ENCODE measurements around the gene GCA. TPM values are rescaled to one million over a fixed set of nuclear protein-coding genes. Genes with fewer than 3 reads are reported as not detected.

Gene GCA
- total and polyA plus RNA-seq, 7 donors = 10.9 to 27.6 (median 24.1) TPM

DNA sequence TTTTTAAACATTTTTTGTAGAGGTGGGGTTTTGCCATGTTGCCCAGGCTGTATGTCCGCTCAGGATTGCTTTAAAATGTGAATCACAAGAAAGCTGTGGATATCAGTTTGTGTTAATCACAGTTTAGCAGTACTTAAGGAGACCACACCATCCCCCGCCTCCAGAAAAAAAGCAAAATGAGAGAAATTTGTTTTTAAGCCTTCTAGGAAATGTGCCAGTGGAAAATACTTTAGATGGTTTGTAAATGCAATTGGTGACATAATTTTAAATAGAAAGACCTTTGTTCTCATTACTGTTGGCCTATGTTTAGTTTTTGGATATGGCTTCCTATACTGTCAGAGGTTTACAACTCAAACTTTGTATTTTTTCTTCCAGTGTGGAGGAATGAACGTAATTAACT is 27.0 kb downstream of the GCA start:
- intact Hi-C loops (cut with DNase I) = no loop called here
- no peak overlapping the region for H3K4me3 ChIP-seq

DNA sequence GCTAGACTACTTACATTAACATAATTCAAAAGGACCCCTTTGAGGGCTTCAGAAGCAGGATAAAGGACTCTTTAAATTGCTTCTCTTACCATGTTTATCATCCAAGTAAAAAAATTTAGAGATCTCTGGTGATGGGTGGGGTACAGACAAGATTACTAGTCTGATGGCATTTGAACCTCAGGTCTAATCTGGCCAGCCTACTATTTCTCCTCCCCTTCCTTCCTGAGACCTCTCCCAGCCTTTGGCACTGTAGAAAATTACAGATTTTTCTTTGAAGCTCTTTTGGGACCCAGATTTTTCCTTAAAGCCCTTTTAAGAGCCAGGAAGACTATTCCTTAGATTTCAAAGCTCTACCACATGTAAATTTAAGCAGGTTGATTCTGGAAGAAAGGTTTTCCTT is 28.9 kb downstream of the GCA start:
- Histone ChIP-seq H3K9me3 (no peaks in the 10 kb centered on the region), H3K36me3 (no peaks in the 10 kb centered on the region), H3K4me1 (peaks cover 0 to 7% (median 2%) of the 10 kb centered on the region in 4 donors), H3K4me3 (no peak overlapping the region), H3K27ac (no peak overlapping the region), H3K27me3 (no peaks in the 10 kb centered on the region)
- no peak for DNase-seq
- TF ChIP-seq POLR2AphosphoS5 (IDR thresholded peaks at IDR 0.05) (no peak), POLR2A (IDR thresholded peaks at IDR 0.05) (no peak), EP300 (IDR thresholded peaks at IDR 0.05) (no peak)
- TF ChIP-seq, protein P1, sequence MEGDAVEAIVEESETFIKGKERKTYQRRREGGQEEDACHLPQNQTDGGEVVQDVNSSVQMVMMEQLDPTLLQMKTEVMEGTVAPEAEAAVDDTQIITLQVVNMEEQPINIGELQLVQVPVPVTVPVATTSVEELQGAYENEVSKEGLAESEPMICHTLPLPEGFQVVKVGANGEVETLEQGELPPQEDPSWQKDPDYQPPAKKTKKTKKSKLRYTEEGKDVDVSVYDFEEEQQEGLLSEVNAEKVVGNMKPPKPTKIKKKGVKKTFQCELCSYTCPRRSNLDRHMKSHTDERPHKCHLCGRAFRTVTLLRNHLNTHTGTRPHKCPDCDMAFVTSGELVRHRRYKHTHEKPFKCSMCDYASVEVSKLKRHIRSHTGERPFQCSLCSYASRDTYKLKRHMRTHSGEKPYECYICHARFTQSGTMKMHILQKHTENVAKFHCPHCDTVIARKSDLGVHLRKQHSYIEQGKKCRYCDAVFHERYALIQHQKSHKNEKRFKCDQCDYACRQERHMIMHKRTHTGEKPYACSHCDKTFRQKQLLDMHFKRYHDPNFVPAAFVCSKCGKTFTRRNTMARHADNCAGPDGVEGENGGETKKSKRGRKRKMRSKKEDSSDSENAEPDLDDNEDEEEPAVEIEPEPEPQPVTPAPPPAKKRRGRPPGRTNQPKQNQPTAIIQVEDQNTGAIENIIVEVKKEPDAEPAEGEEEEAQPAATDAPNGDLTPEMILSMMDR (IDR thresholded peaks at IDR 0.05) = no peak
- intact Hi-C loops (cut with DNase I) = no loop called here

More for the DNA sequence above, 27.0 kb downstream of the GCA start:
- no peaks in the 10 kb centered on the region for H3K9me3 ChIP-seq
- WGBS, 2 donors = 65 to 80% methylated on average over 3 of the region's 3 CpGs
- H3K27me3 ChIP-seq = no peaks in the 10 kb centered on the region
- TF ChIP-seq POLR2AphosphoS5 (IDR thresholded peaks at IDR 0.05) = no peak
- TF ChIP-seq, protein P1 (IDR thresholded peaks at IDR 0.05) = no peak
- no peak for TF ChIP-seq EP300 (IDR thresholded peaks at IDR 0.05)
- TF ChIP-seq POLR2A (IDR thresholded peaks at IDR 0.05) = no peak
- H3K36me3 ChIP-seq = no peaks in the 10 kb centered on the region
- H3K27ac ChIP-seq = no peak overlapping the region
- DNase-seq = no peak
- H3K4me1 ChIP-seq = peaks cover 0 to 7% (median 2%) of the 10 kb centered on the region in 4 donors

DNA sequence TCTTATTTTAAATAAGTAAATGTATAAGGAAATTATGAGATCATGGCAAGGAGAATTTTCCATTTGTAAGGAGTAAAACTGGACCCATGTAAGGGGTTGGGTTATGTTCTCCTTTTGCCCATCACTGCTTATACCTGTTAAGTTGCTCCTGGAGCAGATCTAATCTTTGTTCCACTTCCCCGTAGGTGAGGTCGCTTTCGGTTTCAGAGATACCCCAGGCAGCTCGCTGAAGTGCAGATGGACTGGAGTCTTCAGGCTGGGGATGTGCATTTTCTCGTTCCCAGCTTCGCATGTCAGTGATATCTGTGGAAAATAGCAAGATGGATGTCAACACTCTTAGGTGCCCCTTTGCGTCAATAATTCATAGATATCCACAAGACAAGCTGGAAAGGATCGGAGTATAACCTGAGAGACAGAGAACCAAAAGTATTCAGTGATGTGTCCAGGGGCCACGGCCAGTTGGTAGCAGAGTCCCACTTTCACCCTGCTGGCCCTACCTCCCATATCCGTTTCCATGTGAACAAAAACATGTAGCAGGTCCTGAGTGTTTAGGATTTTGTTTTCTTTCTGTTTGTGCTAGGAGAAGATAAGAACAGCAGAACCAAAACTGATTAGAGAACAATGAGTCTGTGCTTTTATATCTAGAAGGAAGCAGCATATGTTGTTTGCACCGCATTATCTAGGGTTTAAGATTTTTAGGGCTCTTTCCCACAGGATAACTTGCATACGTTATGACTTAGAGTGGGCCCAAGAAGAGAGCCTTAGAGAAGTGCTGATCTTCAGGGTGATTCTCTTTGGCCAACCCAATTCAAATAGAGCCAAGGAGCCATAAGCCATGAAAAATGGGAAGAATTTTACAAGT is 36.0 kb downstream of the GCA start:
- H3K27ac ChIP-seq = no peak overlapping the region
- TF ChIP-seq POLR2AphosphoS5 (IDR thresholded peaks at IDR 0.05) (no peak), EP300 (IDR thresholded peaks at IDR 0.05) (no peak), POLR2A (IDR thresholded peaks at IDR 0.05) (no peak)
- TF ChIP-seq, protein P1 (IDR thresholded peaks at IDR 0.05) = no peak
- no peaks in the 10 kb centered on the region for H3K9me3 ChIP-seq
- 81 to 85% methylated on average over 12 of the region's 12 CpGs for WGBS, 2 donors
- intact Hi-C loops (cut with DNase I) = no loop called here
- no peak overlapping the region for H3K4me3 ChIP-seq
- no peak for DNase-seq
- H3K36me3 ChIP-seq = no peaks in the 10 kb centered on the region
- peaks cover 0 to 14% (median 4%) of the 10 kb centered on the region in 4 donors for H3K4me1 ChIP-seq
- H3K27me3 ChIP-seq = no peaks in the 10 kb centered on the region

DNA sequence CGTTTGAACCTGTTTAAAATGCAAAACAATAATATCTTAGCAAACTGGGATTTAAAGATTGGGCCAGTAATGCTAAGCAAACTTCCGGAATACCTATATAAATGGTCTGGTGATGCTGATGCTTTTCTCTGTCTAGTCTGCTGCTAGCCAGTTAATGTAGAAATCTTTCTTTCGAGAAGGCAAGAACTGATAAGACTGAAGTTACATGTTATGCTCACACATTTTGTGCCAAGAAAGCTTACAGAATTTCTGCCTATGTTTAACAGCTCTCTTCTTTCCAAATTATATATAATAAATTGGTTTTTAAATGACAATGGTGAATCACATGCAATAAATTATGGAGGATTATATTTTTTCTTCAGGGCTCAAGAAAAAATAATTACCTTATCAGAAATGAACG is 37.9 kb downstream of the GCA start:
- no peak for DNase-seq
- H3K4me3 ChIP-seq = no peak overlapping the region
- no peak for TF ChIP-seq EP300 (IDR thresholded peaks at IDR 0.05)
- TF ChIP-seq POLR2A (IDR thresholded peaks at IDR 0.05) = no peak
- no peak for TF ChIP-seq POLR2AphosphoS5 (IDR thresholded peaks at IDR 0.05)
- TF ChIP-seq, protein P1 (IDR thresholded peaks at IDR 0.05) = no peak

More for the DNA sequence above, 37.9 kb downstream of the GCA start:
- Histone ChIP-seq H3K27me3 (no peaks in the 10 kb centered on the region), H3K4me1 (peaks cover 0 to 14% (median 4%) of the 10 kb centered on the region in 4 donors), H3K9me3 (no peaks in the 10 kb centered on the region), H3K36me3 (no peaks in the 10 kb centered on the region), H3K27ac (no peak overlapping the region)
- WGBS, 2 donors = 58 to 70% methylated on average over 4 of the region's 4 CpGs
- intact Hi-C loops (cut with DNase I) = no loop called here
